Mesenchymal stem cell (in vitro differentiated cells and primary cell): ENCODE data around the gene TXNL4B.
"Not testable (repeated sequence)": the region's sequence is repeated elsewhere in the genome, so short reads cannot be mapped to it uniquely, and the experiment has no call there.

Experiments
- DNase-seq: peaks from one replicate; pipeline ENCODE4 v3.0.0-alpha.2; 2013
- H2AFZ ChIP-seq: one replicate; pipeline ENCODE4 v1.6.1; 2013; ENCODE audit warnings: low read depth, mild to moderate bottlenecking, control low read depth, inconsistent platforms, low read length, moderate library complexity
- H2AK5ac ChIP-seq: 2 replicates; pipeline ENCODE4 v1.6.1; 2013; ENCODE audit warnings: low read length, moderate library complexity, mild to moderate bottlenecking, inconsistent platforms; ENCODE audit not compliant: severe bottlenecking
- H2BK120ac ChIP-seq: one replicate; pipeline ENCODE4 v1.6.1; 2013; ENCODE audit warnings: low read depth, mild to moderate bottlenecking, inconsistent platforms, low read length, moderate library complexity
- H2BK12ac ChIP-seq, 2 experiments: one replicate each; pipeline ENCODE4 v1.6.1; 2013; ENCODE audit warnings: inconsistent platforms in 2 of 2, low read length in 2 of 2, mild to moderate bottlenecking in 2 of 2, moderate library complexity in 2 of 2, control low read depth in 1 of 2
- H2BK15ac ChIP-seq: one replicate; pipeline ENCODE4 v1.6.1; 2013; ENCODE audit warnings: mild to moderate bottlenecking, low read depth, inconsistent platforms; ENCODE audit not compliant: poor library complexity, severe bottlenecking
- H2BK5ac ChIP-seq: 2 replicates; pipeline ENCODE4 v1.6.1; 2013; ENCODE audit warnings: low read depth, mild to moderate bottlenecking, low read length, control low read depth, inconsistent platforms; ENCODE audit not compliant: poor library complexity, severe bottlenecking
- H3K14ac ChIP-seq, 2 experiments: one replicate each; pipeline ENCODE4 v1.6.1; 2013; ENCODE audit warnings: inconsistent platforms in 2 of 2, low read length in 2 of 2, control low read depth in 1 of 2, mild to moderate bottlenecking in 1 of 2, moderate library complexity in 1 of 2
- H3K18ac ChIP-seq, 2 experiments: one replicate each; pipeline ENCODE4 v1.6.1; 2013; ENCODE audit warnings: inconsistent platforms in 2 of 2, low read length in 2 of 2, control low read depth in 1 of 2, low read depth in 1 of 2, mild to moderate bottlenecking in 1 of 2
- H3K23ac ChIP-seq, 2 experiments: one replicate each; pipeline ENCODE4 v1.6.1; 2013; ENCODE audit warnings: inconsistent platforms in 2 of 2, low read length in 2 of 2, mild to moderate bottlenecking in 2 of 2, moderate library complexity in 2 of 2, control low read depth in 1 of 2
- H3K27ac ChIP-seq: 2 replicates; pipeline ENCODE4 v1.5.1; 2013; ENCODE audit warnings: mild to moderate bottlenecking, moderate library complexity, low read length, control low read depth, inconsistent platforms; ENCODE audit not compliant: poor library complexity, severe bottlenecking
- H3K27me3 ChIP-seq, 2 experiments: 2 replicates each; pipeline versions ENCODE4 v1.6.1 to v1.7.0; 2013; ENCODE audit warnings: low read length in 2 of 2, mild to moderate bottlenecking in 2 of 2, moderate library complexity in 2 of 2, control low read depth in 1 of 2, inconsistent platforms in 1 of 2; ENCODE audit not compliant: control insufficient read depth in 1 of 2, insufficient read depth in 1 of 2
- H3K36me3 ChIP-seq, 2 experiments: 2 replicates each; pipeline versions ENCODE4 v1.6.1 to v1.7.0; 2013; ENCODE audit warnings: low read length in 2 of 2, control low read depth in 1 of 2, inconsistent platforms in 1 of 2, low read depth in 1 of 2, mild to moderate bottlenecking in 1 of 2; ENCODE audit not compliant: insufficient read depth in 2 of 2, control insufficient read depth in 1 of 2
- H3K4ac ChIP-seq, 2 experiments: one replicate each; pipeline ENCODE4 v1.6.1; 2013; ENCODE audit warnings: inconsistent platforms in 2 of 2, low read length in 2 of 2, mild to moderate bottlenecking in 2 of 2, moderate library complexity in 2 of 2, control low read depth in 1 of 2, low read depth in 1 of 2
- H3K4me1 ChIP-seq: 2 replicates; pipeline ENCODE4 v1.6.1; 2013; ENCODE audit warnings: low read depth, low read length, control low read depth; ENCODE audit not compliant: control insufficient read depth, insufficient read depth
- H3K4me2 ChIP-seq: 2 replicates; pipeline ENCODE4 v1.6.1; 2013; ENCODE audit warnings: low read length, mild to moderate bottlenecking, inconsistent platforms; ENCODE audit not compliant: poor library complexity, severe bottlenecking
- H3K4me3 ChIP-seq, 2 experiments: 2 replicates each; pipeline versions ENCODE4 v1.5.1 to v1.7.0; 2013; ENCODE audit warnings: low read length in 2 of 2, mild to moderate bottlenecking in 2 of 2, control low read depth in 1 of 2, low read depth in 1 of 2; ENCODE audit not compliant: insufficient read depth in 1 of 2
- H3K79me1 ChIP-seq: replicated peaks from 2 replicates; pipeline ENCODE4 v1.6.1; 2013; ENCODE audit warnings: mild to moderate bottlenecking, control low read depth, low read length, inconsistent platforms; ENCODE audit not compliant: poor library complexity, severe bottlenecking
- H3K9ac ChIP-seq: 2 replicates; pipeline ENCODE4 v1.7.0; 2013; ENCODE audit warnings: mild to moderate bottlenecking, low read length, moderate library complexity
- H3K9me3 ChIP-seq: 2 replicates; pipeline ENCODE4 v1.7.0; 2013; ENCODE audit warnings: mild to moderate bottlenecking, low read length; ENCODE audit not compliant: control insufficient read depth
- H4K8ac ChIP-seq: one replicate; pipeline ENCODE4 v1.6.1; 2013; ENCODE audit warnings: inconsistent platforms, mild to moderate bottlenecking, low read length, moderate library complexity
- H4K91ac ChIP-seq: one replicate; pipeline ENCODE4 v1.6.1; 2013; ENCODE audit warnings: mild to moderate bottlenecking, low read length, inconsistent platforms
- WGBS: methylation state at CpG from one replicate; pipeline ENCODE4 v1.1.7; 2013; ENCODE audit warnings: mixed read lengths; 5-methylcytosine and 5-hydroxymethylcytosine counted together

The TXNL4B gene

DNA sequence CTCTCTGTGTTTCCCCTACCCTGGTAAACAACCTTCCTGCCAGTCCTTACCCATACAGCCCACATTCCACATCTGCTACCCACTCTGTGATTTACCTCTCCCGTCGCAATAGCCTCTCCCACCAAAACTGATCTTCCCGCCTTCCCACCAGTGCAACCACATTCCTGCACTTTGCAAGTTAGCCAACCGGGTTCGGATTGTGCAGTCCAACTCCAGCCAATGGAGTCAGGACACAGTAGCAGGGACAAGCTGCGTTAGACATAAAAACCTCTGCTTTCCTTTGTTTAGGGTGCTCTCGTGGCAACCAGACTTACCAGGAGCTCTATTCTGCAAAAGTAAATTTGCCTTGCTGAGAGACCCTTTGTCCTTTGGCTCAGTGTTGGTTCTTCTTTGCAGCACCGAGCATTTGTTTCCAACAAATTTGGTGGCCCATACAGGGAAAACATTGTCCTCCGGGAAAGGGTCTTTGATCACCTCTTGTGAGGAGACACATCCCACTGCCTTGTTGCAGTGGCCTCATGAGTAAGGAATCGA is 29.0 kb downstream of the TXNL4B start:
- Histone ChIP-seq H2BK12ac (no peak overlapping the region), H2AK5ac (no peak overlapping the region), H2AFZ (no peak overlapping the region), H3K27me3 (no peaks in the 10 kb centered on the region), H4K8ac (no peak overlapping the region), H3K9me3 (no peaks in the 10 kb centered on the region), H3K4me1 (no peaks in the 10 kb centered on the region), H2BK15ac (no peak overlapping the region), H3K4ac (no peak overlapping the region), H3K9ac (no peak overlapping the region), H3K36me3 (no peaks in the 10 kb centered on the region), H3K4me3 (no peak overlapping the region), H3K23ac (no peak overlapping the region), H4K91ac (no peak overlapping the region), H2BK5ac (no peak overlapping the region), H3K27ac (no peak overlapping the region), H3K18ac (no peak overlapping the region), H2BK120ac (no peak overlapping the region), H3K4me2 (no peak overlapping the region), H3K14ac (no peak overlapping the region), H3K79me1 (peaks cover 2% of the 10 kb centered on the region)
- WGBS = 92% methylated on average over 10 of the region's 10 CpGs
- DNase-seq = no peak

GRCh38 chr16:72061564-72061963 is 31.9 kb downstream of the TXNL4B start:
- Histone ChIP-seq H2BK120ac (no peak overlapping the region), H3K27ac (no peak overlapping the region), H3K14ac (no peak overlapping the region), H3K4me2 (no peak overlapping the region), H2BK5ac (no peak overlapping the region), H3K18ac (no peak overlapping the region), H3K9me3 (no peaks in the 10 kb centered on the region), H2AK5ac (no peak overlapping the region), H4K8ac (no peak overlapping the region), H3K23ac (no peak overlapping the region), H3K79me1 (no peaks in the 10 kb centered on the region), H4K91ac (no peak overlapping the region), H3K9ac (no peak overlapping the region), H3K4me1 (no peaks in the 10 kb centered on the region), H3K4me3 (no peak overlapping the region), H2BK15ac (no peak overlapping the region), H3K27me3 (no peaks in the 10 kb centered on the region), H2BK12ac (no peak overlapping the region), H3K36me3 (no peaks in the 10 kb centered on the region), H2AFZ (no peak overlapping the region), H3K4ac (no peak overlapping the region)
- no peak for DNase-seq
- WGBS = 89% methylated on average over 1 of the region's 1 CpG

DNA sequence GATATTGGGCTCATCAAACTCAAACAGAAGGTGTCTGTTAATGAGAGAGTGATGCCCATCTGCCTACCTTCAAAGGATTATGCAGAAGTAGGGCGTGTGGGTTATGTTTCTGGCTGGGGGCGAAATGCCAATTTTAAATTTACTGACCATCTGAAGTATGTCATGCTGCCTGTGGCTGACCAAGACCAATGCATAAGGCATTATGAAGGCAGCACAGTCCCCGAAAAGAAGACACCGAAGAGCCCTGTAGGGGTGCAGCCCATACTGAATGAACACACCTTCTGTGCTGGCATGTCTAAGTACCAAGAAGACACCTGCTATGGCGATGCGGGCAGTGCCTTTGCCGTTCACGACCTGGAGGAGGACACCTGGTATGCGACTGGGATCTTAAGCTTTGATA is 33.0 kb downstream of the TXNL4B start:
- H3K27ac ChIP-seq = no peak overlapping the region
- no peak overlapping the region for H2BK15ac ChIP-seq
- DNase-seq = no peak
- H3K27me3 ChIP-seq = no peaks in the 10 kb centered on the region
- H3K9ac ChIP-seq = no peak overlapping the region
- H3K4me1 ChIP-seq = no peaks in the 10 kb centered on the region
- no peak overlapping the region for H3K4ac ChIP-seq
- H3K79me1 ChIP-seq = no peaks in the 10 kb centered on the region
- H2AK5ac ChIP-seq = no peak overlapping the region
- H3K36me3 ChIP-seq = no peaks in the 10 kb centered on the region
- no peak overlapping the region for H3K14ac ChIP-seq
- no peak overlapping the region for H3K18ac ChIP-seq
- H4K91ac ChIP-seq = no peak overlapping the region
- H2BK120ac ChIP-seq = no peak overlapping the region
- no peaks in the 10 kb centered on the region for H3K9me3 ChIP-seq
- H4K8ac ChIP-seq = no peak overlapping the region
- no peak overlapping the region for H2BK12ac ChIP-seq
- no peak overlapping the region for H2AFZ ChIP-seq
- no peak overlapping the region for H3K4me3 ChIP-seq
- H3K4me2 ChIP-seq = no peak overlapping the region
- 91% methylated on average over 9 of the region's 9 CpGs for WGBS
- H3K23ac ChIP-seq = no peak overlapping the region
- no peak overlapping the region for H2BK5ac ChIP-seq

DNA sequence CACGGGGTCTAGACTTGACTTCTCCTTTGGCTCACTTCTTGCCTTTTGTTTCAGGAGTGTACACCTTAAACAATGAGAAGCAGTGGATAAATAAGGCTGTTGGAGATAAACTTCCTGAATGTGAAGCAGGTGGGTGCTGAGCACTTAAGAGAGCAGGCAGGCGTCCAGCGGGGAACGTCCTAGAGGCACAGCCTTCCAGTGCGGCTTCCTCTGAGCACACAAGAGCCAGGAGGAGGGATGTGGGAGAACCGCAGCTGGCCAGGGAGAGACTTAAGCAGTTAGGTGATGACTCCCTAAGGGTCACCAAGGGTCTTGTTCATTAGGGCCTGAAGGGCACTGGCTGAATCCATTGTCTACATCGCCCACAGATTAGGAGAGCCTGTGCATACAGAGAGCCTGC is 34.4 kb downstream of the TXNL4B start:
- not testable (repeated sequence) for H3K23ac ChIP-seq, H2AFZ ChIP-seq, H2BK15ac ChIP-seq, H3K36me3 ChIP-seq, H2BK12ac ChIP-seq, H3K79me1 ChIP-seq, H4K91ac ChIP-seq, H2BK5ac ChIP-seq, H3K4me3 ChIP-seq, H2BK120ac ChIP-seq, DNase-seq, H3K18ac ChIP-seq, H2AK5ac ChIP-seq, H3K4me2 ChIP-seq, H3K14ac ChIP-seq, H3K9me3 ChIP-seq, H3K4me1 ChIP-seq, H3K27me3 ChIP-seq, H3K4ac ChIP-seq, H4K8ac ChIP-seq, H3K9ac ChIP-seq, H3K27ac ChIP-seq
- 94% methylated on average over 6 of the region's 7 CpGs for WGBS
